ENCODE data around the gene IKZF5. TPM values are rescaled to one million over a fixed set of nuclear protein-coding genes. Genes with fewer than 3 reads are reported as not detected.

Gene IKZF5
- total and polyA plus RNA-seq, 2 of the 4 experiments (the other 2 are of a cell fraction), result 2.9 to 4.4 TPM

- ATAC-seq (ENCODE audit: low read depth) (no peak), DNase-seq (no peak)
- no peaks in the 10 kb centered on the region for H3K9me3 ChIP-seq (ENCODE audit: control insufficient read depth, insufficient read depth, low read length)
- no peak overlapping the region for H3K56ac ChIP-seq (ENCODE audit: extremely low read depth, insufficient read depth, low read length)
- intact Hi-C loops (cut with micrococcal nuclease), result no loop called here
- H2BK5ac ChIP-seq (ENCODE audit: low read depth, low read length, poor library complexity, severe bottlenecking), result no peak overlapping the region
- no peak overlapping the region for H4K91ac ChIP-seq (ENCODE audit: insufficient read depth, low read depth, low read length)
- in situ Hi-C loops (cut with MboI; ENCODE audit: low sequenced_read_pairs), result loop anchor here (25.0 kb wide), 1 partner anchor 931 kb away; no protein-coding TSS in a partner anchor
- H3K27ac ChIP-seq (ENCODE audit: insufficient read depth, low read length), result no peak overlapping the region
- POLR2A ChIA-PET (ENCODE audit: unreplicated experiment), result no interaction called here
- no TSS peak for BruUV-seq (replicated peaks)
- no peak overlapping the region for H2BK20ac ChIP-seq (ENCODE audit: low read depth, low read length)
- H3K9me1 ChIP-seq (ENCODE audit: insufficient read depth, low read length), result no peaks in the 10 kb centered on the region
- H3K4me3 ChIP-seq (ENCODE audit: insufficient read depth, low read depth, low read length), result no peak overlapping the region
- H2AK5ac ChIP-seq (ENCODE audit: low read depth, low read length), result no peak overlapping the region
- no peak overlapping the region for H3K4ac ChIP-seq (ENCODE audit: low read depth, low read length)
- H3K4me2 ChIP-seq (ENCODE audit: low read depth, low read length), result no peak overlapping the region
- no peak overlapping the region for H2BK15ac ChIP-seq (ENCODE audit: low read depth, low read length)
- no peak overlapping the region for H3K14ac ChIP-seq (replicated peaks; ENCODE audit: low read depth, low read length)
- no peaks in the 10 kb centered on the region for H3K79me1 ChIP-seq (ENCODE audit: low read depth in 1 of 2, low read length in 2 of 2)
- no CpG with 5 or more reads among the region's 1 CpG for WGBS, 2 experiments (ENCODE audit: extremely low coverage in 2 of 2, insufficient read length in 1 of 2)
- H3K27me3 ChIP-seq (ENCODE audit: control insufficient read depth, insufficient read depth, low read length), result no peaks in the 10 kb centered on the region
- no peak overlapping the region for H3K18ac ChIP-seq (ENCODE audit: low read depth, low read length)
- CTCF ChIA-PET, result interaction anchor here (1.2 kb wide), 1 partner anchor 12 kb away, joined by 8 read pairs; no protein-coding TSS in a partner anchor
- H4K5ac ChIP-seq (ENCODE audit: low read depth, low read length), result no peak overlapping the region
- TF ChIP-seq RAD21 (IDR thresholded peaks at IDR 0.05; ENCODE audit: low read length), result no peak
- no peak for TF ChIP-seq NFE2L2 (IDR thresholded peaks at IDR 0.05; ENCODE audit: low read depth, low read length)
- TF ChIP-seq FOS (IDR thresholded peaks at IDR 0.05; ENCODE audit: low read depth, low read length), result no peak
- TF ChIP-seq SMC3 (IDR thresholded peaks at IDR 0.05; ENCODE audit: low read depth, low read length), result no peak
- no peak for TF ChIP-seq MAFK (IDR thresholded peaks at IDR 0.05; ENCODE audit: low read depth, low read length)
- no peak for TF ChIP-seq POLR2A (IDR thresholded peaks at IDR 0.05; ENCODE audit: low read depth, low read length)
- TF ChIP-seq ELK1 (IDR thresholded peaks at IDR 0.05; ENCODE audit: borderline replicate concordance, low read depth, low read length), result no peak
- no peak for TF ChIP-seq RCOR1 (IDR thresholded peaks at IDR 0.05; ENCODE audit: insufficient replicate concordance, low read length)
- TF ChIP-seq CEBPB (IDR thresholded peaks at IDR 0.05; ENCODE audit: low read depth, low read length), result no peak
- no peak for TF ChIP-seq CTCF (conservative IDR thresholded peaks at IDR 0.05; ENCODE audit: low read depth, low read length)
- TF ChIP-seq BHLHE40 (IDR thresholded peaks at IDR 0.05; ENCODE audit: low read depth, low read length), result no peak
- TF ChIP-seq MXI1 (IDR thresholded peaks at IDR 0.05; ENCODE audit: borderline replicate concordance, low read depth, low read length), result no peak
- TF ChIP-seq MAZ (IDR thresholded peaks at IDR 0.05; ENCODE audit: borderline replicate concordance, low read depth, low read length), result no peak
- TF ChIP-seq RFX5 (IDR thresholded peaks at IDR 0.05; ENCODE audit: low read depth, low read length), result no peak
- TF ChIP-seq USF2 (IDR thresholded peaks at IDR 0.05; ENCODE audit: low read depth, low read length), result no peak
- TF ChIP-seq CHD1 (IDR thresholded peaks at IDR 0.05; ENCODE audit: low read depth, low read length), result no peak
- H2AFZ ChIP-seq (replicated peaks; ENCODE audit: low read length, poor library complexity), result no peak overlapping the region
- dilution Hi-C loops (cut with HindIII; ENCODE audit: low sequenced_read_pairs, unreplicated experiment), result no loop called here
- no peaks in the 10 kb centered on the region for H4K20me1 ChIP-seq (ENCODE audit: insufficient read depth, low read length)
- no peak overlapping the region for H4K8ac ChIP-seq (ENCODE audit: low read depth in 2 of 2, low read length in 2 of 2)
- H3K4me1 ChIP-seq (ENCODE audit: control insufficient read depth, insufficient read depth, low read length), result no peaks in the 10 kb centered on the region
- no peak overlapping the region for H2BK120ac ChIP-seq (ENCODE audit: low read depth, low read length)
- no peak overlapping the region for H3K23ac ChIP-seq (ENCODE audit: low read depth, low read length)
- H2AK9ac ChIP-seq (replicated peaks; ENCODE audit: low read depth, low read length, poor library complexity), result no peak overlapping the region
- no peak overlapping the region for H3K9ac ChIP-seq (ENCODE audit: low read depth, low read length)
- no peaks in the 10 kb centered on the region for H3K36me3 ChIP-seq (ENCODE audit: control insufficient read depth, insufficient read depth, low read length)
Measured at GRCh38 chr10:123031124-123031523, 22.5 kb upstream of the IKZF5 start.

All from IMR-90 (cell line).